ENCODE data around the gene JAZF1.

DNA sequence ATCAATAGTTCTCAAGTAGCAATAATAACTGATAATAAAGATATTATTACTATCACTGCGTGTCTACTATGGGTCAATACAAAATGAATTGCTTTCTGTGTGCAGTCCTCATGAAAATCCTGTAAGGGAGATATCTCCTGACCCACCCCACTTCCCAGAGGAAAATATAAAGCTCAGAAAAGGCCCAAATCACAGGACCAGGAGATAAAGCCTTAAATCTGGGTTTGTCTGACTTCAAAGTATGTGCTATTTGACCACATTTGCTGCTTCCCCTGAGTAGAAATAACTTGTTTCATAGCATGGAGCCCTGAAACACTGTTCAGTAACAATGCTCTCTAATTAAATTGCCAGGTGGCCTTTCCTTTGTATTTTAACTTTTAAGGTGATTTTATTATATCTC is 174.1 kb downstream of the JAZF1 start:
- TF ChIP-seq ZFP30 (CRISPR knock-in tag; IDR thresholded peaks at IDR 0.05): no peak
- no peak for TF ChIP-seq PPARA (CRISPR knock-in tag; IDR thresholded peaks at IDR 0.05; ENCODE audit: borderline replicate concordance)
- no peak for TF ChIP-seq TOX (CRISPR knock-in tag; IDR thresholded peaks at IDR 0.05; ENCODE audit: borderline replicate concordance)
- no peak for TF ChIP-seq SNAI2 (CRISPR knock-in tag; IDR thresholded peaks at IDR 0.05)
- TF ChIP-seq, protein P1, sequence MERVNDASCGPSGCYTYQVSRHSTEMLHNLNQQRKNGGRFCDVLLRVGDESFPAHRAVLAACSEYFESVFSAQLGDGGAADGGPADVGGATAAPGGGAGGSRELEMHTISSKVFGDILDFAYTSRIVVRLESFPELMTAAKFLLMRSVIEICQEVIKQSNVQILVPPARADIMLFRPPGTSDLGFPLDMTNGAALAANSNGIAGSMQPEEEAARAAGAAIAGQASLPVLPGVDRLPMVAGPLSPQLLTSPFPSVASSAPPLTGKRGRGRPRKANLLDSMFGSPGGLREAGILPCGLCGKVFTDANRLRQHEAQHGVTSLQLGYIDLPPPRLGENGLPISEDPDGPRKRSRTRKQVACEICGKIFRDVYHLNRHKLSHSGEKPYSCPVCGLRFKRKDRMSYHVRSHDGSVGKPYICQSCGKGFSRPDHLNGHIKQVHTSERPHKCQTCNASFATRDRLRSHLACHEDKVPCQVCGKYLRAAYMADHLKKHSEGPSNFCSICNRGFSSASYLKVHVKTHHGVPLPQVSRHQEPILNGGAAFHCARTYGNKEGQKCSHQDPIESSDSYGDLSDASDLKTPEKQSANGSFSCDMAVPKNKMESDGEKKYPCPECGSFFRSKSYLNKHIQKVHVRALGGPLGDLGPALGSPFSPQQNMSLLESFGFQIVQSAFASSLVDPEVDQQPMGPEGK (CRISPR knock-in tag; IDR thresholded peaks at IDR 0.05; ENCODE audit: borderline replicate concordance): no peak
- TF ChIP-seq CSDC2 (CRISPR knock-in tag; IDR thresholded peaks at IDR 0.05): no peak
- TF ChIP-seq ZFP3 (CRISPR knock-in tag; IDR thresholded peaks at IDR 0.05): no peak
- TF ChIP-seq ARNTL (CRISPR knock-in tag; IDR thresholded peaks at IDR 0.05; ENCODE audit: borderline replicate concordance, low read depth): no peak
- TF ChIP-seq ZC3H10 (CRISPR knock-in tag; IDR thresholded peaks at IDR 0.05): no peak
- no peak for TF ChIP-seq OSR1 (CRISPR knock-in tag; IDR thresholded peaks at IDR 0.05)
